Kidney epithelial cell (primary cell): ENCODE measurements around the gene IGSF21. TPM values are rescaled to one million over a fixed set of nuclear protein-coding genes. Genes with fewer than 3 reads are reported as not detected.

Source experiments
- DNase-seq: peaks from one replicate; pipeline ENCODE4 v3.0.0-alpha.2; 2010; ENCODE audit warnings: low read depth
- H3K27me3 ChIP-seq: 2 replicates; pipeline ENCODE4 v1.6.0; 2011; ENCODE audit warnings: low read length; ENCODE audit not compliant: control insufficient read depth, insufficient read depth
- H3K36me3 ChIP-seq: 2 replicates; pipeline ENCODE4 v1.5.1; 2011; ENCODE audit warnings: low read length; ENCODE audit not compliant: control insufficient read depth, insufficient read depth
- H3K4me3 ChIP-seq: 2 replicates; pipeline ENCODE4 v1.5.1; 2011; ENCODE audit warnings: low read depth, mild to moderate bottlenecking, control low read depth, low read length
- total RNA-seq: library from RNA; depleted of rRNA; stranded (reverse); fragments of >200 nt; gene quantifications from 2 replicates; pipeline ENCODE4 v1.2.3, GENCODE V29; 2015
- TF ChIP-seq, protein P1 (sequence below): IDR thresholded peaks from 2 replicates; pipeline ENCODE4 v1.5.1; 2011; ENCODE audit warnings: mild to moderate bottlenecking, moderate library complexity, low read length, control low read depth, inconsistent platforms; ENCODE audit not compliant: insufficient read depth, poor library complexity, severe bottlenecking

IGSF21 gene
- total RNA-seq, 1 donor from 2014 or later: not detected

DNA sequence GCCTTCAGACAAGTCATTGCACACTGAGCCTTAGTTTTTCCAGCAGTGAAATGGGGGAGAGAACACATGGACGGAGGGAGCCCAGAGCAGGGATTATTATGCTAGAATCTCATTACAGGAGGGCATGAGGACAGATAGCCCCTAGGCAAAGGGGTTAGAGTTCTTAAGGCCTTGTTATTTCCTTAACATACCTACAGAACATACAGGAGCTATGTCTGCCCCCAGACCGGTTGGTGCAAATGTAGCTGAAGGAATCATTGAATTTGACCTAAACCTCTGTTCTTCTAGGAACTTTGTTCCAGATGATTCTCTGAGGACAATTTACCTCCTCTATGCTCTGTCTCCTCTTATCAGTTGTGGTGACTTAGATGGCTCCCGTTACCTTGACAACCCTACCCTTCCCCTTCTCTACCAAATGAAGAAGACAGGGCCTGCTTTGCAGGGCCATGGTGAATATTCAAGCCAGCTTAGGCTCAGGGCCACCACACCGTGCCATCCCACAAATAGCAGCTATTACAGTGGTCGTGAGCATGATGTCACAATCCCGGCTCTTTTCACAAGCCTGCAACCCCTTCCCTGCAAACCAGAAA is 156.9 kb downstream of the IGSF21 start:
- H3K36me3 ChIP-seq: no peaks in the 10 kb centered on the region
- no peak for DNase-seq
- H3K4me3 ChIP-seq: no peak overlapping the region
- TF ChIP-seq, protein P1, sequence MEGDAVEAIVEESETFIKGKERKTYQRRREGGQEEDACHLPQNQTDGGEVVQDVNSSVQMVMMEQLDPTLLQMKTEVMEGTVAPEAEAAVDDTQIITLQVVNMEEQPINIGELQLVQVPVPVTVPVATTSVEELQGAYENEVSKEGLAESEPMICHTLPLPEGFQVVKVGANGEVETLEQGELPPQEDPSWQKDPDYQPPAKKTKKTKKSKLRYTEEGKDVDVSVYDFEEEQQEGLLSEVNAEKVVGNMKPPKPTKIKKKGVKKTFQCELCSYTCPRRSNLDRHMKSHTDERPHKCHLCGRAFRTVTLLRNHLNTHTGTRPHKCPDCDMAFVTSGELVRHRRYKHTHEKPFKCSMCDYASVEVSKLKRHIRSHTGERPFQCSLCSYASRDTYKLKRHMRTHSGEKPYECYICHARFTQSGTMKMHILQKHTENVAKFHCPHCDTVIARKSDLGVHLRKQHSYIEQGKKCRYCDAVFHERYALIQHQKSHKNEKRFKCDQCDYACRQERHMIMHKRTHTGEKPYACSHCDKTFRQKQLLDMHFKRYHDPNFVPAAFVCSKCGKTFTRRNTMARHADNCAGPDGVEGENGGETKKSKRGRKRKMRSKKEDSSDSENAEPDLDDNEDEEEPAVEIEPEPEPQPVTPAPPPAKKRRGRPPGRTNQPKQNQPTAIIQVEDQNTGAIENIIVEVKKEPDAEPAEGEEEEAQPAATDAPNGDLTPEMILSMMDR: no peak
- no peaks in the 10 kb centered on the region for H3K27me3 ChIP-seq

- TF ChIP-seq, protein P1: no peak
- DNase-seq: no peak
- no peak overlapping the region for H3K4me3 ChIP-seq
- no peaks in the 10 kb centered on the region for H3K36me3 ChIP-seq
- no peaks in the 10 kb centered on the region for H3K27me3 ChIP-seq
Measured at GRCh38 chr1:18265641-18266040, 158.0 kb downstream of the IGSF21 start.

GRCh38 chr1:18266391-18266790 is 158.8 kb downstream of the IGSF21 start:
- TF ChIP-seq, protein P1: no peak
- no peaks in the 10 kb centered on the region for H3K36me3 ChIP-seq
- H3K27me3 ChIP-seq: no peaks in the 10 kb centered on the region
- no peak overlapping the region for H3K4me3 ChIP-seq
- no peak for DNase-seq

DNA sequence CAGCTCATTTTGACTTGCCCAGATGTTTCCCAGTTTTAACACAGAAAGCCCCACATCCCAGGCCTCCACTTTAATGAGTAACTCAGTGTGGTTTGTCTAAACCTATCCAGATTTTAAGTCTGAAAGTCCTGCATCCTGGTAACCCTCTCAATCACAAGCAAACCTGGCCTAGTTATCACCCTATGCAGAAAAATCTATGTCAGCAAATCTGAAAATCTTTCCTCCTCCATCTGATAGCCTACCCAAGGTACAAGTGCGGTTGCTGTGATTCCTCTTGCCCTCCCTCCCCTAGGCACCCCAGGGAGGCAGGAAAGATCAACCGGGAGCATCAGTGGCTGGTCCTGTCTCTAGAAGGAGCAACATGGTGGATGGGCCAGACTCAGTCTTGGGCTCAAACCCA is 163.7 kb downstream of the IGSF21 start:
- TF ChIP-seq, protein P1: no peak
- no peak for DNase-seq
- Histone ChIP-seq H3K4me3 (no peak overlapping the region), H3K27me3 (no peaks in the 10 kb centered on the region), H3K36me3 (no peaks in the 10 kb centered on the region)

DNA sequence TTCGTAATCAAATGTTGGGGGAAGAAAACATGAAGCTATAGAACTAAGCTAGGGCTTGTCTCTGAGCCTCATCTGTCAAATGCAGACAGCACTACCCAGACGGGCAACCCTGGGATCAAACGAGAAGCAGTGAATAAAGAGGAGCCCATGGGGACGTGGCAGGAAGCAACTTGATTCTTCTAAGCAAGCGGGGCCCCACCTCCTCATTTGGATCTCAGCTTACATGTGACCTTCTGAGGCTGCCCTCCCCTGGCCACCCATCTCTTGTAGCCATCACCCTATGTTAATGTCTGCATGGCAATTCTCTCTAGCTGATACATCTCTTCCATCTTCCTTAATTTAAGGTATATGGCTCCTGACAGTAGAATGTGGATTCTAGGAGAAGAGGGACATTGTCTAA is 171.3 kb downstream of the IGSF21 start:
- TF ChIP-seq, protein P1: no peak
- DNase-seq: no peak
- Histone ChIP-seq H3K36me3 (no peaks in the 10 kb centered on the region), H3K4me3 (no peak overlapping the region), H3K27me3 (peaks cover 7% of the 10 kb centered on the region)
